T-helper 17 cell (primary cell): ENCODE measurements around the gene STAB2. TPM values are rescaled to one million over a fixed set of nuclear protein-coding genes. Genes with fewer than 3 reads are reported as not detected.
"Not testable (repeated sequence)": the region's sequence is repeated elsewhere in the genome, so short reads cannot be mapped to it uniquely, and the experiment has no call there.

Experiments used
- ATAC-seq: fragments of 150-1000 bp; cut with Tn5 transposase; 2 replicates; pipeline ENCODE4 v1.10.0; 2021; ENCODE audit warnings: mild to moderate bottlenecking, moderate library complexity
- DNase-seq, 3 donors: peaks; one replicate each; pipeline versions ENCODE4 v3.0.0 to v3.0.0-alpha.2; 2020 to 2021
- H3K9me3 ChIP-seq: one replicate; pipeline ENCODE4 v1.7.0; 2013; ENCODE audit warnings: low read length, mild to moderate bottlenecking; ENCODE audit not compliant: control insufficient read depth, poor library complexity, severe bottlenecking
- H3K27ac Mint-ChIP-seq: one replicate; pipeline ENCODE4 v1.8.0; 2022; ENCODE audit warnings: mild to moderate bottlenecking, moderate library complexity, mixed read lengths
- H3K27me3 Mint-ChIP-seq: one replicate; pipeline ENCODE4 v1.8.0; 2022; ENCODE audit warnings: mixed read lengths
- H3K36me3 Mint-ChIP-seq: one replicate; pipeline ENCODE4 v1.8.0; 2022; ENCODE audit warnings: low read depth, mixed read lengths
- H3K4me1 Mint-ChIP-seq: one replicate; pipeline ENCODE4 v1.8.0; 2022; ENCODE audit warnings: mild to moderate bottlenecking, mixed read lengths
- H3K4me3 Mint-ChIP-seq: one replicate; pipeline ENCODE4 v1.8.0; 2022; ENCODE audit warnings: mild to moderate bottlenecking, moderate library complexity, mixed read lengths
- total RNA-seq, 4 donors: library from RNA in 2 of 4; stranded (reverse) in 2 of 4; gene quantifications; one replicate each; pipeline ENCODE4 v1.2.3 and lab custom pipeline; 2022 to 2026

Gene STAB2
- total RNA-seq, 2 donors from 2014 or later, result not detected

- H3K4me1 Mint-ChIP-seq, result no peaks in the 10 kb centered on the region
- no peak overlapping the region for H3K27ac Mint-ChIP-seq
These were observed 53.3 kb downstream of the STAB2 start for GRCh38 chr12:103640410-103640809.

GRCh38 chr12:103640831-103641230, 53.8 kb downstream of the STAB2 start:
- no peak overlapping the region for H3K27ac Mint-ChIP-seq
- DNase-seq (no peak), ATAC-seq (no peak)
- no peaks in the 10 kb centered on the region for H3K9me3 ChIP-seq
- H3K4me1 Mint-ChIP-seq, result no peaks in the 10 kb centered on the region
- H3K36me3 Mint-ChIP-seq, result no peaks in the 10 kb centered on the region
- H3K27me3 Mint-ChIP-seq, result no peaks in the 10 kb centered on the region
- no peak overlapping the region for H3K4me3 Mint-ChIP-seq

More at GRCh38 chr12:103640410-103640809, 53.3 kb downstream of the STAB2 start:
- DNase-seq, result no peak
- H3K27me3 Mint-ChIP-seq, result no peaks in the 10 kb centered on the region
- no peaks in the 10 kb centered on the region for H3K9me3 ChIP-seq
- ATAC-seq, result no peak
- H3K4me3 Mint-ChIP-seq, result no peak overlapping the region
- H3K36me3 Mint-ChIP-seq, result no peaks in the 10 kb centered on the region

GRCh38 chr12:103642240-103642864, 55.3 kb downstream of the STAB2 start:
- H3K9me3 ChIP-seq, result no peaks in the 10 kb centered on the region
- no peak for ATAC-seq
- Mint-ChIP-seq H3K27me3 (peaks cover 12% of the 10 kb centered on the region), H3K4me1 (no peaks in the 10 kb centered on the region), H3K36me3 (no peaks in the 10 kb centered on the region), H3K27ac (no peak overlapping the region), H3K4me3 (no peak overlapping the region)
- no peak for DNase-seq

GRCh38 chr12:103645202-103645601, 58.1 kb downstream of the STAB2 start:
- peaks cover 26% of the 10 kb centered on the region for H3K27me3 Mint-ChIP-seq
- H3K9me3 ChIP-seq, result no peaks in the 10 kb centered on the region
- no peak overlapping the region for H3K27ac Mint-ChIP-seq
- ATAC-seq, result no peak
- DNase-seq, result no peak
- H3K4me3 Mint-ChIP-seq, result no peak overlapping the region
- no peaks in the 10 kb centered on the region for H3K36me3 Mint-ChIP-seq
- H3K4me1 Mint-ChIP-seq, result no peaks in the 10 kb centered on the region

GRCh38 chr12:103647267-103647666, 60.2 kb downstream of the STAB2 start:
- H3K27ac Mint-ChIP-seq, result no peak overlapping the region
- no peak for DNase-seq
- no peak overlapping the region for H3K4me3 Mint-ChIP-seq
- ATAC-seq, result no peak
- no peaks in the 10 kb centered on the region for H3K36me3 Mint-ChIP-seq
- peaks cover 26% of the 10 kb centered on the region for H3K27me3 Mint-ChIP-seq
- H3K4me1 Mint-ChIP-seq, result no peaks in the 10 kb centered on the region
- no peaks in the 10 kb centered on the region for H3K9me3 ChIP-seq

GRCh38 chr12:103652808-103653207, 65.7 kb downstream of the STAB2 start:
- ATAC-seq, result no peak
- Mint-ChIP-seq H3K36me3 (no peaks in the 10 kb centered on the region), H3K27ac (no peak overlapping the region), H3K4me1 (peaks cover 4% of the 10 kb centered on the region), H3K27me3 (peaks cover 19% of the 10 kb centered on the region), H3K4me3 (no peak overlapping the region)
- DNase-seq, result no peak
- no peaks in the 10 kb centered on the region for H3K9me3 ChIP-seq

GRCh38 chr12:103653568-103654173, 66.6 kb downstream of the STAB2 start:
- H3K27ac Mint-ChIP-seq, DNase-seq, H3K4me1 Mint-ChIP-seq, H3K4me3 Mint-ChIP-seq, ATAC-seq, H3K36me3 Mint-ChIP-seq, H3K9me3 ChIP-seq: not testable (repeated sequence)
- peaks cover 22% of the 10 kb centered on the region for H3K27me3 Mint-ChIP-seq

GRCh38 chr12:103654816-103655215, 67.7 kb downstream of the STAB2 start:
- H3K27ac Mint-ChIP-seq, result no peak overlapping the region
- H3K9me3 ChIP-seq, result no peaks in the 10 kb centered on the region
- H3K36me3 Mint-ChIP-seq, result no peaks in the 10 kb centered on the region
- ATAC-seq (no peak), DNase-seq (no peak)
- H3K4me1 Mint-ChIP-seq, result peaks cover 8% of the 10 kb centered on the region
- H3K27me3 Mint-ChIP-seq, result peaks cover 22% of the 10 kb centered on the region
- H3K4me3 Mint-ChIP-seq, result no peak overlapping the region

GRCh38 chr12:103656291-103656690, 69.2 kb downstream of the STAB2 start:
- H3K27ac Mint-ChIP-seq, result no peak overlapping the region
- peaks cover 26% of the 10 kb centered on the region for H3K27me3 Mint-ChIP-seq
- H3K4me1 Mint-ChIP-seq, result peaks cover 8% of the 10 kb centered on the region
- DNase-seq, result no peak
- no peak for ATAC-seq
- H3K9me3 ChIP-seq, result no peaks in the 10 kb centered on the region
- no peaks in the 10 kb centered on the region for H3K36me3 Mint-ChIP-seq
- H3K4me3 Mint-ChIP-seq, result no peak overlapping the region

- no peaks in the 10 kb centered on the region for H3K9me3 ChIP-seq
- peaks cover 36% of the 10 kb centered on the region for H3K27me3 Mint-ChIP-seq
- no peak for ATAC-seq
- peaks cover 13% of the 10 kb centered on the region for H3K4me1 Mint-ChIP-seq
- H3K36me3 Mint-ChIP-seq, result no peaks in the 10 kb centered on the region
- H3K27ac Mint-ChIP-seq, result no peak overlapping the region
- DNase-seq, result no peak
- no peak overlapping the region for H3K4me3 Mint-ChIP-seq
These were observed 70.3 kb downstream of the STAB2 start for GRCh38 chr12:103657331-103657730.

GRCh38 chr12:103664626-103665025, 77.6 kb downstream of the STAB2 start:
- H3K9me3 ChIP-seq, result no peaks in the 10 kb centered on the region
- ATAC-seq, result no peak
- Mint-ChIP-seq H3K4me3 (no peak overlapping the region), H3K36me3 (no peaks in the 10 kb centered on the region), H3K27ac (no peak overlapping the region), H3K4me1 (peaks cover 7% of the 10 kb centered on the region), H3K27me3 (peaks cover 62% of the 10 kb centered on the region)
- DNase-seq, result no peak

GRCh38 chr12:103665971-103666370, 78.9 kb downstream of the STAB2 start:
- no peak for DNase-seq
- Mint-ChIP-seq H3K27ac (no peak overlapping the region), H3K4me1 (peaks cover 7% of the 10 kb centered on the region), H3K4me3 (no peak overlapping the region), H3K27me3 (peaks cover 58% of the 10 kb centered on the region), H3K36me3 (no peaks in the 10 kb centered on the region)
- ATAC-seq, result no peak
- no peaks in the 10 kb centered on the region for H3K9me3 ChIP-seq

- Mint-ChIP-seq H3K4me3 (no peak overlapping the region), H3K27ac (no peak overlapping the region), H3K4me1 (peaks cover 2% of the 10 kb centered on the region), H3K27me3 (peaks cover 48% of the 10 kb centered on the region), H3K36me3 (no peaks in the 10 kb centered on the region)
- DNase-seq, result no peak
- H3K9me3 ChIP-seq, result no peaks in the 10 kb centered on the region
- ATAC-seq, result no peak
These were observed 80.1 kb downstream of the STAB2 start for GRCh38 chr12:103667125-103667524.

- ATAC-seq (no peak), DNase-seq (no peak)
- H3K27me3 Mint-ChIP-seq, result peaks cover 40% of the 10 kb centered on the region
- no peak overlapping the region for H3K27ac Mint-ChIP-seq
- no peaks in the 10 kb centered on the region for H3K36me3 Mint-ChIP-seq
- no peaks in the 10 kb centered on the region for H3K9me3 ChIP-seq
- peaks cover 2% of the 10 kb centered on the region for H3K4me1 Mint-ChIP-seq
- no peak overlapping the region for H3K4me3 Mint-ChIP-seq
These were observed 81.4 kb downstream of the STAB2 start for GRCh38 chr12:103668520-103668919.
